IMR-90 (cell line): ENCODE results near the gene COG1.

Experiments
- BHLHE40 ChIP-seq: fragments of 150-350 bp; IDR thresholded peaks from 2 replicates; pipeline ENCODE4 v1.6.1; 2016; ENCODE audit warnings: mild to moderate bottlenecking, low read depth, low read length
- CEBPB ChIP-seq: IDR thresholded peaks from 2 replicates; pipeline ENCODE4 v1.6.1; 2012; ENCODE audit warnings: low read depth, low read length, improper control_type of control experiment
- NFE2L2 ChIP-seq: fragments of 150-350 bp; IDR thresholded peaks from 2 replicates; pipeline ENCODE4 v1.6.1; 2016; ENCODE audit warnings: low read depth, mild to moderate bottlenecking, low read length
- POLR2A ChIP-seq: IDR thresholded peaks from 2 replicates; pipeline ENCODE4 v1.6.1; 2012; ENCODE audit warnings: mild to moderate bottlenecking, low read depth, low read length
- RAD21 ChIP-seq: IDR thresholded peaks from 2 replicates; pipeline ENCODE4 v1.6.1; 2012; ENCODE audit warnings: low read length, improper control_type of control experiment
- SMC3 ChIP-seq: fragments of 150-350 bp; IDR thresholded peaks from 2 replicates; pipeline ENCODE4 v1.6.1; 2016; ENCODE audit warnings: low read depth, mild to moderate bottlenecking, antibody characterized with exemption, low read length, moderate library complexity
- USF2 ChIP-seq: fragments of 150-350 bp; IDR thresholded peaks from 2 replicates; pipeline ENCODE4 v1.6.1; 2017; ENCODE audit warnings: mild to moderate bottlenecking, antibody characterized with exemption, low read length, low read depth
- TF ChIP-seq, protein P1 (sequence below): conservative IDR thresholded peaks from 2 replicates; pipeline ENCODE4 v1.5.1; 2012; ENCODE audit warnings: mild to moderate bottlenecking, low read depth, low read length, improper control_type of control experiment

GRCh38 chr17:73197161-73197560, 4.3 kb downstream of the COG1 start:
- TF ChIP-seq, protein P1, sequence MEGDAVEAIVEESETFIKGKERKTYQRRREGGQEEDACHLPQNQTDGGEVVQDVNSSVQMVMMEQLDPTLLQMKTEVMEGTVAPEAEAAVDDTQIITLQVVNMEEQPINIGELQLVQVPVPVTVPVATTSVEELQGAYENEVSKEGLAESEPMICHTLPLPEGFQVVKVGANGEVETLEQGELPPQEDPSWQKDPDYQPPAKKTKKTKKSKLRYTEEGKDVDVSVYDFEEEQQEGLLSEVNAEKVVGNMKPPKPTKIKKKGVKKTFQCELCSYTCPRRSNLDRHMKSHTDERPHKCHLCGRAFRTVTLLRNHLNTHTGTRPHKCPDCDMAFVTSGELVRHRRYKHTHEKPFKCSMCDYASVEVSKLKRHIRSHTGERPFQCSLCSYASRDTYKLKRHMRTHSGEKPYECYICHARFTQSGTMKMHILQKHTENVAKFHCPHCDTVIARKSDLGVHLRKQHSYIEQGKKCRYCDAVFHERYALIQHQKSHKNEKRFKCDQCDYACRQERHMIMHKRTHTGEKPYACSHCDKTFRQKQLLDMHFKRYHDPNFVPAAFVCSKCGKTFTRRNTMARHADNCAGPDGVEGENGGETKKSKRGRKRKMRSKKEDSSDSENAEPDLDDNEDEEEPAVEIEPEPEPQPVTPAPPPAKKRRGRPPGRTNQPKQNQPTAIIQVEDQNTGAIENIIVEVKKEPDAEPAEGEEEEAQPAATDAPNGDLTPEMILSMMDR, result no peak
- TF ChIP-seq CEBPB (no peak), USF2 (no peak), RAD21 (no peak), NFE2L2 (no peak), SMC3 (no peak), POLR2A (no peak), BHLHE40 (no peak)
